Breast epithelium (tissue), 4 donors: Measurements from ENCODE around the gene IHH. TPM values are rescaled to one million over a fixed set of nuclear protein-coding genes. Genes with fewer than 3 reads are reported as not detected.

ENCODE experiments used
- DNase-seq, 2 donors: peaks; one replicate each; pipeline ENCODE4 v3.0.0-alpha.2; 2019; ENCODE audit warnings: low spot score in 2 of 2
- H3K27ac ChIP-seq, 2 donors: fragments of 200-600 bp; sonication (generic) in 1 of 2; one replicate each; pipeline ENCODE4 v1.5.1; 2016 to 2019; ENCODE audit warnings: mild to moderate bottlenecking in 1 of 2
- H3K27me3 ChIP-seq, 2 donors: fragments of 200-600 bp; sonication (generic) in 1 of 2; one replicate each; pipeline versions ENCODE4 v1.5.1 to v1.6.0; 2017 to 2019; ENCODE audit warnings: control low read depth in 1 of 2, mild to moderate bottlenecking in 1 of 2
- H3K36me3 ChIP-seq: fragments of 200-600 bp; one replicate; pipeline ENCODE4 v1.5.1; 2019
- H3K4me1 ChIP-seq, 2 donors: fragments of 200-600 bp; sonication (generic); one replicate each; pipeline ENCODE4 v1.5.1; 2016 to 2019; ENCODE audit warnings: control low read depth in 1 of 2
- H3K4me3 ChIP-seq, 3 donors: fragments of 200-600 bp; sonication (generic); 1 replicate in 2 of 3; 2 replicates in 1 of 3; pipeline ENCODE4 v1.5.1; 2016 to 2019; ENCODE audit warnings: mild to moderate bottlenecking in 3 of 3, moderate library complexity in 2 of 3
- H3K9me3 ChIP-seq, 2 donors: fragments of 200-600 bp; sonication (generic) in 1 of 2; one replicate each; pipeline ENCODE4 v1.5.1; 2016 to 2019; ENCODE audit warnings: control low read depth in 1 of 2
- POLR2A ChIP-seq: fragments of 450-650 bp; IDR thresholded peaks from one replicate; pipeline ENCODE4 v1.6.1; 2016; ENCODE audit warnings: antibody characterized with exemption, mild to moderate bottlenecking, moderate library complexity
- POLR2AphosphoS5 ChIP-seq, 3 donors: sonication (generic); formaldehyde crosslinking; IDR thresholded peaks; one replicate each; pipeline ENCODE4 v1.6.1; 2017; ENCODE audit warnings: antibody characterized with exemption in 3 of 3
- intact Hi-C: fragments of 100-400 bp; cut with DNase I; formaldehyde crosslinking; loops from one replicate; pipeline ENCODE4 v1.15.1; 2023; ENCODE audit warnings: low total_unique reads
- total RNA-seq, 3 donors: library from RNA; depleted of rRNA; stranded (reverse); fragments of >200 nt; gene quantifications; one replicate each; pipeline ENCODE4 v1.1.0, GENCODE V29; 2016
- TF ChIP-seq, protein P1 (sequence below), 3 donors: fragments of 450-650 bp; IDR thresholded peaks; one replicate each; pipeline ENCODE4 v1.5.1; 2016 to 2017; ENCODE audit warnings: antibody characterized with exemption in 3 of 3, mild to moderate bottlenecking in 3 of 3, moderate library complexity in 3 of 3

IHH gene
- total RNA-seq, 3 donors from 2014 or later, result 0.16 to 0.66 TPM; not detected in 1

DNA sequence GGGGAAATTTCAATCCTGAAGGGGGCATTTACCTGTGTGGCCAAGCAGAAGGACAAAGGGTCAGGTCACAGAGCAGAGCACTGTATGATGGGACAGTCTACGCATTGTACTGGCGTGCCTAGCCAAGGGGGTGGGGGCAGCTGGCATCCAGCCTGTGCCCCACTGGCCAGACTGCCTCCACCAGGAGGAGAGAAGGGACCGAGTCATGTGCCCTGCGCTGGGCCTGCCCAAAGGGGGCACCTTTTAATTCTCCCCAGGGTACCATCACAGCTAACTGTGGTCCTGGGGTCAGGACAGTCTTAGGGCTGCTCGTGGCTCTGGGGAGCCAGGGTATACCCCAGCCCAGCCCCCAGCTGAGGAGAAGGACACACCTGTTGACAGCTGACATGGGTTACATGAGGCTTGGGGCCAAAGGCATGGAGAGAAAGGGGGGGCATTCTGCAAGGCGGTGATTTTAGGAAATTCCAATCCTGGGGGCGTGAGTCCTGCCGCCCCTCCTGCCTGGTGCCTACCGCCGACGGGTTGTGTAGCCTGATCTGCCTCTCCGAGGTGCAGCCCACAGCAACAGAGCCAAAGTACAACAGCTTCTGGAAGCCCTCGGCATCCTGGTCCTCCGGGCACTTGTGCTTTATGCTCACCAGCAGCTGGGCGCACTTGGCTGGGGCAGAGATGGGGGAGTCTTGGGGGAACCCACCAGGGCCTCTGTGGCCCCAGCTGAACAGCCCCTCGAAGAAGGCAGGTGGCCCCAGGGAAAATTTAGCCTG lies 30.4 kb downstream of the IHH start:
- intact Hi-C loops, result no loop called here
- H3K27me3 ChIP-seq, result peaks cover 0 to 30% of the 10 kb centered on the region in 2 donors

DNA sequence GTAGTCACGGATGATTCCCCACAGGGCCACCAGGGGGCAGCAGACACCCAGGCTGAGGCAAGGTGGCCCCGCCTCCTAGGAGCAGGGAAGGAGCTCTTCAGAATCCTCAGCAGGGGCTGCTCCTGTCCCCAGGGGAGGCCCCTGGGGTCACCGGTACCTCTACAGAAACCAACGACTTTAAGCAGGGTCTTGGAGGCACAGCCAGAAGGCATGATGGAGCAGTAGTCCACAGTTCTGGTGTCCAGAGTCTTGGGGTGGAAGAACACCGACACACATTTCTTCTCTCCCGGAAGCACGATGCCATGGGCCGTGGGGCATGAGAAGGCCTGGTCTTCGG lies 30.9 kb downstream of the IHH start:
- H3K4me1 ChIP-seq, result no peaks in the 10 kb centered on the region
- TF ChIP-seq, protein P1, sequence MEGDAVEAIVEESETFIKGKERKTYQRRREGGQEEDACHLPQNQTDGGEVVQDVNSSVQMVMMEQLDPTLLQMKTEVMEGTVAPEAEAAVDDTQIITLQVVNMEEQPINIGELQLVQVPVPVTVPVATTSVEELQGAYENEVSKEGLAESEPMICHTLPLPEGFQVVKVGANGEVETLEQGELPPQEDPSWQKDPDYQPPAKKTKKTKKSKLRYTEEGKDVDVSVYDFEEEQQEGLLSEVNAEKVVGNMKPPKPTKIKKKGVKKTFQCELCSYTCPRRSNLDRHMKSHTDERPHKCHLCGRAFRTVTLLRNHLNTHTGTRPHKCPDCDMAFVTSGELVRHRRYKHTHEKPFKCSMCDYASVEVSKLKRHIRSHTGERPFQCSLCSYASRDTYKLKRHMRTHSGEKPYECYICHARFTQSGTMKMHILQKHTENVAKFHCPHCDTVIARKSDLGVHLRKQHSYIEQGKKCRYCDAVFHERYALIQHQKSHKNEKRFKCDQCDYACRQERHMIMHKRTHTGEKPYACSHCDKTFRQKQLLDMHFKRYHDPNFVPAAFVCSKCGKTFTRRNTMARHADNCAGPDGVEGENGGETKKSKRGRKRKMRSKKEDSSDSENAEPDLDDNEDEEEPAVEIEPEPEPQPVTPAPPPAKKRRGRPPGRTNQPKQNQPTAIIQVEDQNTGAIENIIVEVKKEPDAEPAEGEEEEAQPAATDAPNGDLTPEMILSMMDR (IDR thresholded peaks at IDR 0.05), result peak; percentile 79 to 92 (median 90)
- TF ChIP-seq POLR2AphosphoS5 (IDR thresholded peaks at IDR 0.05), result no peak
- no peaks in the 10 kb centered on the region for H3K9me3 ChIP-seq
- intact Hi-C loops, result loop anchor here (10.0 kb wide), 1 partner anchor 115 kb away; no protein-coding TSS in a partner anchor
- no peaks in the 10 kb centered on the region for H3K36me3 ChIP-seq
- no peak overlapping the region for H3K4me3 ChIP-seq
- DNase-seq, result peak; percentile 69 to 82
- H3K27me3 ChIP-seq, result peaks cover 0 to 30% of the 10 kb centered on the region in 2 donors
- H3K27ac ChIP-seq, result no peak overlapping the region

More for the DNA sequence above, 30.4 kb downstream of the IHH start:
- Histone ChIP-seq H3K9me3 (no peaks in the 10 kb centered on the region), H3K36me3 (no peaks in the 10 kb centered on the region), H3K27ac (no peak overlapping the region), H3K4me3 (no peak overlapping the region), H3K4me1 (no peaks in the 10 kb centered on the region)
- no peak for DNase-seq
- TF ChIP-seq POLR2A (no peak), POLR2AphosphoS5 (IDR thresholded peaks at IDR 0.05) (no peak)
- TF ChIP-seq, protein P1 (IDR thresholded peaks at IDR 0.05), result no peak

DNA sequence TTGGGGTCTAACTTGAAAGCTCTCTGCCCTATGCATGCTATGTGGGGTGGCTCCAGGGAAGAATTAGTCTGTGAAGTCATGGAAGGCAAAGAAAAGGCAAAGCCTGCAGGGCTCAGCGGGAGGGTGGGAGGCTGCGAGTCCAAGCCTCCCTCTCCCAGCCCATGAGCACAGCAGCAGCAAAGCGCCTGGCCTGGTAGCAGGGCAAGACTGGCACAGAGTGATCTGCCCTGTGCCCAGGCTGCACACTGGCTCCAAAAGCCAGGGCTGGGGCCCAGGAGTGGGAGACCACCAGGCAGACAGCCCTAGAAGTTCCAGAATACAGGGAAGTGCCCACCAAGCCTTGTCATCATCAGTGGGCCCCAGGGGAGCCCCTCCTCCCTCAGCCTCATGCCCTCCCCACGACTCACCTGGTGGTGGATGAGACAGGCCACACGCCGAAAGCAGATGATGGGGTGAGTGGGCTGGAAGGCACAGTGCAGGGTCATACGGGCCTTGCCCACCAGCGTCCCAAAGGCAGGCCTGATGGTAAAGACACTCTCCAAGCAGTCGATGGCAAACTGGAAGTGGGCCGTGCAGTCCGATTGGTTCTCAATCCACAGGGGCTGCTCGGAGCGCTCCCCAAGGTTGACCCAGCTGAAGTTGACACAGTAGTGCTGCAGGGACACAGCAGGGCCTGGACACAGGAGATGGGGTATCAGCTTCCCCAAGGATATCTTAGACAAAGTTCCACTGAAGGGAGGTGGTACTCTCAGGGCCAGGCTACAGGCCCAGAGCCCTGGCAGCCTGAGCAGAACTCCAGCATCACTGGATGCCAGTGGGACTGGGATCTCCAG lies 31.5 kb downstream of the IHH start:
- TF ChIP-seq POLR2AphosphoS5 (IDR thresholded peaks at IDR 0.05) (no peak), POLR2A (no peak)
- TF ChIP-seq, protein P1 (IDR thresholded peaks at IDR 0.05), result no peak
- intact Hi-C loops, result loop anchor here (10.0 kb wide), 1 partner anchor 116 kb away; no protein-coding TSS in a partner anchor
- no peak overlapping the region for H3K4me3 ChIP-seq
- H3K9me3 ChIP-seq, result no peaks in the 10 kb centered on the region
- H3K4me1 ChIP-seq, result no peaks in the 10 kb centered on the region
- peaks cover 0 to 30% of the 10 kb centered on the region in 2 donors for H3K27me3 ChIP-seq
- no peak for DNase-seq
- no peaks in the 10 kb centered on the region for H3K36me3 ChIP-seq
- no peak overlapping the region for H3K27ac ChIP-seq

DNA sequence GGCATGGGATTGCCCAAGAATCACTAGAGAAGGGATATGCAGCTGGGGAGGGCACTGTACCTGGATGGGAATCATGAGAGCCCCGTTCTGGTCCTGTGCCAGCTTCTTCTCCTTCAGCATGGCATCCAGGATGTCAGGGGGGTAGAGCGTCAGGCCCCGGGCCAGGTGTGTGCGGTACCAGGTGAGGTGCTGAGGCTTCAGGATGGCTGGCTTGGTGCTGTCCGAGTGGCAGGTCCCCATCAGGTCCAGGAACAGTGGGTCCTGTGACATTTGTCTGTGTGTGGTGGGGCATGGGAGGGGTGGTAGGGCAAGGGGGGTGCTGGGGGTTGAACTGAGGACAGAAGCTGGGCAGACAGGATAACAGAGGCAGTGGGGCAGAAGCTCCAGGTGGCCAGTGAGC lies 32.6 kb downstream of the IHH start:
- DNase-seq, result no peak
- Histone ChIP-seq H3K4me1 (no peaks in the 10 kb centered on the region), H3K27ac (no peak overlapping the region), H3K36me3 (no peaks in the 10 kb centered on the region), H3K4me3 (no peak overlapping the region), H3K27me3 (peaks cover 0 to 30% of the 10 kb centered on the region in 2 donors), H3K9me3 (no peaks in the 10 kb centered on the region)
- TF ChIP-seq POLR2A, result no peak
- no peak for TF ChIP-seq POLR2AphosphoS5 (IDR thresholded peaks at IDR 0.05)
- TF ChIP-seq, protein P1 (IDR thresholded peaks at IDR 0.05), result no peak
- intact Hi-C loops, result loop anchor here (10.0 kb wide), 1 partner anchor 117 kb away; no protein-coding TSS in a partner anchor
